ENCODE data around the gene OXLD1.

OXLD1 gene

GRCh38 chr17:81707725-81708646 lies 41.6 kb upstream of the OXLD1 start:
- no peak overlapping the region for H3K27ac ChIP-seq (ENCODE audit: low read depth, low read length)
- peaks cover 13% of the 10 kb centered on the region for H3K36me3 ChIP-seq (ENCODE audit: insufficient read depth, low read length)
- no peaks in the 10 kb centered on the region for H3K27me3 ChIP-seq (ENCODE audit: control insufficient read depth in 1 of 2, insufficient read depth in 2 of 2, low read length in 2 of 2)
- H3K4me3 ChIP-seq (ENCODE audit: low read depth in 1 of 2, low read length in 2 of 2), result no peak overlapping the region
- peaks cover 24% of the 10 kb centered on the region for H3K4me1 ChIP-seq (ENCODE audit: insufficient read depth, low read length)
- no peak overlapping the region for H3K9ac ChIP-seq (ENCODE audit: low read length)
- H3K9me3 ChIP-seq (ENCODE audit: low read length), result no peaks in the 10 kb centered on the region

DNA sequence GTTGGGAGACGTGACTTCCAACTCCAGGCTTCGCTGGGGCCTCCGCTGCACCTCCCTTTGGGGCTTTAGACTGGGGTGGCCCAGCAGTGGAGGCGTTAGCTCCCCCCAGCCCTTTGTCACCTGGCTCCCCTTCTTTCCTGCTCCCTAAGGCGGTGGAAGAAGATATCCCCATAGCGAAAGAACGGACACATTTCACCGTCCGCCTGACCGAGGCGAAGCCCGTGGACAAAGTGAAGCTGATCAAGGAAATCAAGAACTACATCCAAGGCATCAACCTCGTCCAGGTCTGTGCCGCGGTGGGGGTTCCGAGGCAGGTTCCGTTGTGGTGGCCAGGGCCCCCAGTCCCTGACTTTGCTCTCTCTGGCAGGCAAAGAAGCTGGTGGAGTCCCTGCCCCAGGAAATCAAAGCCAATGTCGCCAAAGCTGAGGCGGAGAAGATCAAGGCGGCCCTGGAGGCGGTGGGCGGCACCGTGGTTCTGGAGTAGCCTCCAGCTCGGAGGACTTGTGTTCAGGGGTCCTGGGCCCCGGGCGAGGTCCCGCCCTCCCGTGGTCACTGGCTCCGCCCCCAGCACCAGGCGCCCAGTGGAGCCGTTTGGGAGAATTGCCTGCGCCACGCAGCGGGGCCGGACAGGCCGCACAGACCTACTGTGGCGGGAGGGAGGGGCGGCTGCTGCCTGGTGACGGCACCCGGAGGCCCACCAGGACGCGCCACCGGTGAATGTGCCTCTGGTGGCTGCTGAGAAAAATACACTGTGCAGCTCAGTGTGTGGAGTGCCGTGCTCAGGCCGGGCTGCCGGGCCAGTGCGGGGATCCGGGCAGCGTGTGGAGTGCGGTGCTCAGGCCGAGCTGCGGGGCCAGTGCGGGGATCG lies 40.6 kb upstream of the OXLD1 start:
- Histone ChIP-seq H3K27me3 (ENCODE audit: control insufficient read depth in 1 of 2, insufficient read depth in 2 of 2, low read length in 2 of 2) (no peaks in the 10 kb centered on the region), H3K4me3 (ENCODE audit: low read depth in 1 of 2, low read length in 2 of 2) (no peak overlapping the region), H3K27ac (ENCODE audit: low read depth, low read length) (no peak overlapping the region), H3K4me1 (ENCODE audit: insufficient read depth, low read length) (peaks cover 26% of the 10 kb centered on the region), H3K9me3 (ENCODE audit: low read length) (no peaks in the 10 kb centered on the region), H3K36me3 (ENCODE audit: insufficient read depth, low read length) (peaks cover 13% of the 10 kb centered on the region), H3K9ac (ENCODE audit: low read length) (no peak overlapping the region)

- H3K27me3 ChIP-seq (ENCODE audit: control insufficient read depth in 1 of 2, insufficient read depth in 2 of 2, low read length in 2 of 2), result no peaks in the 10 kb centered on the region
- H3K4me3 ChIP-seq (ENCODE audit: low read depth in 1 of 2, low read length in 2 of 2), result no peak overlapping the region
- H3K4me1 ChIP-seq (ENCODE audit: insufficient read depth, low read length), result peaks cover 31% of the 10 kb centered on the region
- H3K9me3 ChIP-seq (ENCODE audit: low read length), result no peaks in the 10 kb centered on the region
- no peak overlapping the region for H3K27ac ChIP-seq (ENCODE audit: low read depth, low read length)
- H3K9ac ChIP-seq (ENCODE audit: low read length), result no peak overlapping the region
- peaks cover 18% of the 10 kb centered on the region for H3K36me3 ChIP-seq (ENCODE audit: insufficient read depth, low read length)
Observed at GRCh38 chr17:81706232-81706611, 39.8 kb upstream of the OXLD1 start.

DNA sequence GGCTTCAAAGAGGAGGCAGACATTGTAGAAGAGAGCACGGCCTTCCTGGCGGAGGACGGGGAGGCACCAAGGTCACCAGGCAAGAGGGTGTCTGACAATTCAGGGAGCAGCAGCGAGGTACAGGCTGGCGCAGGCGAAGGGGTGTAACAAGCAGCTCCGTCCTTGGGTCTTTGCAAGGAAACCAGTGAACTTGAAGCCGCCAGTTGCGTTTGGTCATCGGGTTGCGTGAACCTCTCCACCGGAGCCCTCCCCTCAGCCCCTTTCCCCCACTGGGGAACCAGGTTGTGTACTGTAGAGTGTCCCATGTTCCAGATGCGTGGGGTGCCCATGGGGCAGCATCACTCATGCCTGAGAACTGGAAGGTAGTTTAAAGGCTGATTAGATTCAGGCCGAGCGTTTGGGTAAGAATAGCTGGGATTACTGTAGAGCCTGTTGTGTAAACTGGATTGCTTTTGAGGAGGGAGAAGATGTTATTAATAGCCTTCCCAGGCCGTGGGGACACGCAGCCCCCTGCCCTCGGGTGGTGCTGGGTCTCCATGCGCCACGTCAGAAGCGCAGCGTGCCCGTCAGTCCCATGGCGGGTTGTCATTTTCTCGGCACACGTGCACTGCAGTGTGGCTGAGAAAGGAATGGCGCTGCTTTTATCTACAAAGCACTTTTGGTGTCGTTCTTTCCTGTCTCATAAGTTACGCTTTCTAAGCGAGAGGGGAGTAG lies 39.3 kb upstream of the OXLD1 start:
- H3K4me3 ChIP-seq (ENCODE audit: low read depth in 1 of 2, low read length in 2 of 2), result no peak overlapping the region
- no peak overlapping the region for H3K27ac ChIP-seq (ENCODE audit: low read depth, low read length)
- H3K4me1 ChIP-seq (ENCODE audit: insufficient read depth, low read length), result peaks cover 26% of the 10 kb centered on the region
- H3K27me3 ChIP-seq (ENCODE audit: control insufficient read depth in 1 of 2, insufficient read depth in 2 of 2, low read length in 2 of 2), result no peaks in the 10 kb centered on the region
- H3K9me3 ChIP-seq (ENCODE audit: low read length), result no peaks in the 10 kb centered on the region
- no peak overlapping the region for H3K9ac ChIP-seq (ENCODE audit: low read length)
- peaks cover 23% of the 10 kb centered on the region for H3K36me3 ChIP-seq (ENCODE audit: insufficient read depth, low read length)

DNA sequence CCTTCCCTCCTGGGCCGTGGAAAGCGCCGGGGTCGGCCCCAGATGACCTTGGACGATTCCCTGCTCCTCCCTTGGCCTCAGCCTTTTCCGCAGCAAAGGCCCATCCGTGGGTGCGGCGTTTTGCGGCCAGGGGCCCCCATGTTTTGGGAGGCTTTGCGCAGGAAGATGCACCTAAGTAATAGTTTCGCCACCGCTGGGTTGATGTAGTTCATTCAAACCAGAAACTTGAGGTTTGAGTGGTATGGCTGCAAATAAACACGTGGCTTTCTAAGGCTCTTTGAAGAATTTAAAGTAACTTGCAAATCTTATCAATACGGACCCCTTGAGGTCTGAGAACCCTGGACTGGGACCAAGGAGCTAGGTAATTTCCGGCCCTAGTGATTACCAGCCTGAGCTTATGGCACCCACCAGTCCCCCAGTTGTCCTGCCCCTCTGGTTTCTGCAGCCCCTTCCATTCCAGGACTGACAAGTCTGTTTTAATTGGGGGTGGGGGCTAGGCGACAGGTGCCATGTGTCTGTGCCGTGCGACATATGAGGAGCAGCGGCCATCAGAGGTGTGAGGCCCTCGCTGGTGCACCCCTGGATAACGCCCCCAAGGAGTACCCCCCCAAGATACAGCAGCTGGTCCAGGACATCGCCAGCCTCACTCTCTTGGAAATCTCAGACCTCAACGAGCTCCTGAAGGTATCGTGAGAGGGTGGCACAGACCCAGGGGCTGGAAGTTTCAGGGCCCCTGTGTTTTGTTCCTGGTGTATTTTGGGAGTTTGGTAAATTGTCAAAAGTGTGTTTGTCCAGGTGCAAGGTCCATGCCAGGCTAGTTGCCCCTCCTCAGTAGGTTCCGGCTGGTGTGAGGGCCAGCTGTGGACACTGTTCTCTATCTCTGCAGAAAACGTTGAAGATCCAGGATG lies 37.6 kb upstream of the OXLD1 start:
- peak overlapping the region; percentile 71 for H3K9ac ChIP-seq (ENCODE audit: low read length)
- H3K4me1 ChIP-seq (ENCODE audit: insufficient read depth, low read length), result peaks cover 22% of the 10 kb centered on the region
- H3K27ac ChIP-seq (ENCODE audit: low read depth, low read length), result peak overlapping the region; percentile 89
- no peaks in the 10 kb centered on the region for H3K9me3 ChIP-seq (ENCODE audit: low read length)
- H3K27me3 ChIP-seq (ENCODE audit: control insufficient read depth in 1 of 2, insufficient read depth in 2 of 2, low read length in 2 of 2), result no peaks in the 10 kb centered on the region
- peak overlapping the region; percentile 95 to 99 for H3K4me3 ChIP-seq (ENCODE audit: low read depth in 1 of 2, low read length in 2 of 2)
- H3K36me3 ChIP-seq (ENCODE audit: insufficient read depth, low read length), result peaks cover 23% of the 10 kb centered on the region

DNA sequence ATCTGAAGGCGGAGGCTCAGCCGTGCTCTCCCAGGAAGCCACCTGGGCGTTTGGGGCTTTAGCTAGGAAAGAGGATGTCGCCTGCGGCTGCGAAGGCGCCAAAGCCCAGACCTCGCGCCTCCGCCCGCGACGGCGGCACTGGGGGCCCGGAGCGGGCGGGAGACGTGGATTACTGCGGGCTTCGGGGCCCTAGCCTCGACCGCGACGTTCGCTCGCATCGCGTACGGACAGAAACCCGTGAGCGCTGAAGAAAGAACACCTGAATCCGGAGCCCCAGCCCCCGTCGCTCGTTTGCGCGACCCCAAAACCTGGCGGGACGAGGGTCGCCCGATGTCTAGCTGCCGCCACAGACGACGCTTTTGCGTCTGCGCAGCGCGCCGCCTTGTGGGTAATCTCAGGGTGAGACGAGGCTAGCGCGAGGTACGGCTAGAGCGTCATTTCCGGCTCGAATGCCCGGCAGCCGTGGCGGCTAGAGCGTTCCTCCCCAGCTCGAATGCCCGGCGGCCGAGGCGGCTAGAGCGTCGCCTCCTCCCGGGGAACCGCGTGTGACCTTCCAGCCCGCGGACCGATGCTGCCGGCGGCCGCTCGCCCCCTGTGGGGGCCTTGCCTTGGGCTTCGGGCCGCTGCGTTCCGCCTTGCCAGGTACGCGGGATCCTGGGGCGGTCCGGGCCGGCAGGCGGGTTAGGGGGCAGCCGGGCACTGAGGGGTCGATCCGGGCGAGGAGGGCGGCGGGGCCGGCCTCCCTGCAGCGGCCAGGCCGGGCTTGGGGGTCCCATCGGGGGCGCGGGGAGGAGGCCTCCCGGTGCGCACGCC lies 36.7 kb upstream of the OXLD1 start, which contains the start of gene MRPL12:
Gene MRPL12 (plus strand): TSS at position 434 of the 813 bp plus-strand sequence. CDS start 135 bp downstream, at position 569.
- peak within 1 kb of the TSS; percentile 95 to 99 for H3K4me3 ChIP-seq (ENCODE audit: low read depth in 1 of 2, low read length in 2 of 2)
- peak within 1 kb of the TSS; percentile 89 for H3K27ac ChIP-seq (ENCODE audit: low read depth, low read length)
- peaks cover 22% of the 10 kb centered on the region for H3K4me1 ChIP-seq (ENCODE audit: insufficient read depth, low read length)
- H3K36me3 ChIP-seq (ENCODE audit: insufficient read depth, low read length), result peaks cover 27% of the 10 kb centered on the region
- peak within 1 kb of the TSS; percentile 99 for H3K9ac ChIP-seq (ENCODE audit: low read length)
- no peaks in the 10 kb centered on the region for H3K27me3 ChIP-seq (ENCODE audit: control insufficient read depth in 1 of 2, insufficient read depth in 2 of 2, low read length in 2 of 2)
- no peaks in the 10 kb centered on the region for H3K9me3 ChIP-seq (ENCODE audit: low read length)

DNA sequence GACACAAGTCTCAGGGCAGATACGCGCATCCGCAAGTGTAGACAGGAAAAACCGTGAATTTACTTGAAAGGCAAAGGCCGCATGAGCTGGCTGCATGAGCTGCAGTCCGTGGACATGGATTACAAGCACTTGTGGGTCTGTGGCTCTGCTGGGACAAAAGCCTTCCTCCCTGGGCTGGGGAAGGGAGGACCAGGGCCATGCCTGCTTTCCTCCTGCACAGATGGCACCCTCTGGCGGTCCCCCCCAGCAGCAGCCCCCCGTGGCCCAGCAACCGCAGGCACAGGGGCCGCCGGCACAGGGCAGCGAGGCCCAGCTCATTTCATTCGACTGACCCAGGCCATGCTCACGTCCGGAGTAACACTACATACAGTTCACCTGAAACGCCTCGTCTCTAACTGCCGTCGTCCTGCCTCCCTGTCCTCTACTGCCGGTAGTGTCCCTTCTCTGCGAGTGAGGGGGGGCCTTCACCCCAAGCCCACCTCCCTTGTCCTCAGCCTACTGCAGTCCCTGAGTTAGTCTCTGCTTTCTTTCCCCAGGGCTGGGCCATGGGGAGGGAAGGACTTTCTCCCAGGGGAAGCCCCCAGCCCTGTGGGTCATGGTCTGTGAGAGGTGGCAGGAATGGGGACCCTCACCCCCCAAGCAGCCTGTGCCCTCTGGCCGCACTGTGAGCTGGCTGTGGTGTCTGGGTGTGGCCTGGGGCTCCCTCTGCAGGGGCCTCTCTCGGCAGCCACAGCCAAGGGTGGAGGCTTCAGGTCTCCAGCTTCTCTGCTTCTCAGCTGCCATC lies 35.1 kb upstream of the OXLD1 start:
- H3K27me3 ChIP-seq (ENCODE audit: control insufficient read depth in 1 of 2, insufficient read depth in 2 of 2, low read length in 2 of 2), result no peaks in the 10 kb centered on the region
- peak overlapping the region in 1 of 2 donors; percentile 95 for H3K4me3 ChIP-seq (ENCODE audit: low read depth in 1 of 2, low read length in 2 of 2)
- H3K9ac ChIP-seq (ENCODE audit: low read length), result peak overlapping the region; percentile 99
- H3K27ac ChIP-seq (ENCODE audit: low read depth, low read length), result no peak overlapping the region
- peaks cover 38% of the 10 kb centered on the region for H3K36me3 ChIP-seq (ENCODE audit: insufficient read depth, low read length)
- H3K9me3 ChIP-seq (ENCODE audit: low read length), result no peaks in the 10 kb centered on the region
- peaks cover 22% of the 10 kb centered on the region for H3K4me1 ChIP-seq (ENCODE audit: insufficient read depth, low read length)

DNA sequence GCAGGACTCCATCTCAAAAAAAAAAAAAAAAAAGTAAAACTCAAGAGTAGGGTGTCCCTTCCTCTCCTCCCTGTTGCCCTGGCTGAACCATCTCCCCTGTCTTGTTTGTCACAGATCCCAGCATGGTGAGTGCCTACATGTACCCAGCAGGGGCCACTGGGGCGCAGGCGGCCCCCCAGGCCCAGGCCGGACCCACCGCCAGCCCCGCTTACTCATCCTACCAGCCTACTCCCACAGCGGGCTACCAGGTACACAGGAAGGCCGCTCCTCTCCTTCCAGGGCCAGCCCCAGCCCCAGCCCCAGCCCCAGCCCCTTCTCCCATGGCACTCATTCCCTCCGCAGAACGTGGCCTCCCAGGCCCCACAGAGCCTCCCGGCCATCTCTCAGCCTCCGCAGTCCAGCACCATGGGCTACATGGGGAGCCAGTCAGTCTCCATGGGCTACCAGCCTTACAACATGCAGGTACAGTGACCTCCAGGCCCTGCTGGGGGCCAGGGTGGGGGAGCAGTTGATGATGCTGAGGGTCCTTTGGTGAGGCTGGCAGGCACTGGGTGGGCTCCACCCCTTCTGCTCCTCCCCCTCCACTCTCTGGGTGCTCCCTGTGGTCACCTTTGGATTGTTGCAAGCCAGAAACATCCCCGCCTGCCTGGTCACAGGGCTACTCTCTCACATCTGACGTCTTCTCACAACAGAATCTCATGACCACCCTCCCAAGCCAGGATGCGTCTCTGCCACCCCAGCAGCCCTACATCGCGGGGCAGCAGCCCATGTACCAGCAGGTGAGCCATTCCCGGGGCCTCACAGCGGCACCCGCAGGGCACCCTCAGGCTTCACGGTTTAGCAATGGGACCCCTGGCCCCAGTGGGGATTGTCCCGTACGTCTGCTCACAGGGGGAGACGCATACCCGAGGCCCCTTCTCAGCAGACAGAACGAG lies 34.2 kb upstream of the OXLD1 start:
- H3K36me3 ChIP-seq (ENCODE audit: insufficient read depth, low read length), result peaks cover 36% of the 10 kb centered on the region
- no peak overlapping the region for H3K4me3 ChIP-seq (ENCODE audit: low read depth in 1 of 2, low read length in 2 of 2)
- H3K27me3 ChIP-seq (ENCODE audit: control insufficient read depth in 1 of 2, insufficient read depth in 2 of 2, low read length in 2 of 2), result no peaks in the 10 kb centered on the region
- H3K9ac ChIP-seq (ENCODE audit: low read length), result no peak overlapping the region
- H3K9me3 ChIP-seq (ENCODE audit: low read length), result no peaks in the 10 kb centered on the region
- H3K4me1 ChIP-seq (ENCODE audit: insufficient read depth, low read length), result peaks cover 22% of the 10 kb centered on the region
- H3K27ac ChIP-seq (ENCODE audit: low read depth, low read length), result no peak overlapping the region
